ENCODE results near the gene FN1.

The FN1 gene

DNA sequence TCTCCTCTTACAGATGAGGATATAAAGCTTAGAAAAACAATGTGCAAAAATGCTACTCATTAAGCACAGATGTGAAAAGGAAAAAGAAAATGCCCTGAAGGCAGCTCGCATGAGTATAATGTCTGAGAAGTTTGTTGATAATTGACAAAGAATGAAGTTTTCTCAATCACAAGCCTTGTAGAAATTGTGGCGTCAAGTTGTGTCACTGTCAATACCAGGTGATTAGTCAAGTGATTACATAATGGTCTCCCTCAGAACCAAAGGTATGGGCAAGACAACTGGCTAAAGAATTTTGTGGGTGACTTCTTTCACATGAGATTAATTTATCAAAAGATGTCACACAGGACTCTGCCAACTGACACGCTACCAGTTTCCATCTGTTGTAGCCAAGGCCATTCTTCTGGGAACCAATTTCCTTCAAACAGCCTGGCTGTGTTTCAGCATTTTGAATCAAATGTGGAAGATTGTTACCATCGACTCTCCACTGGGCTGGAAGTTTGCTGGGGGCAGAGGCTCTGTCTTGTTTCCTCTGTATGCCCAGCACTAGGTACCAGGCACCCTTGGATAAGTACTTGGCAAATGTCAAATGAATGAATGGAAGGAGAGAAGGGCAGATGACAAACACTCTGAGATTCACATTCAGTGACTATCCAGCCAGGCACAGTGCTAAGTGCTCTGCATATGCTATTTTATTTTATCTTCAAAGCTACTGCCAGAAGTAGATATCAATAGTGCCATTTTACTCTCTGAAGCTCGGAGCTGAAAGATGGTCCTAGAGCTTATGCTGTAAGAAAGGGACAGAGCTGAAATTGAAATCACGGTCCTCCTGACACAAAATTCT, 5.9 kb upstream of the FN1 start:
- no peak for DNase-seq

DNA sequence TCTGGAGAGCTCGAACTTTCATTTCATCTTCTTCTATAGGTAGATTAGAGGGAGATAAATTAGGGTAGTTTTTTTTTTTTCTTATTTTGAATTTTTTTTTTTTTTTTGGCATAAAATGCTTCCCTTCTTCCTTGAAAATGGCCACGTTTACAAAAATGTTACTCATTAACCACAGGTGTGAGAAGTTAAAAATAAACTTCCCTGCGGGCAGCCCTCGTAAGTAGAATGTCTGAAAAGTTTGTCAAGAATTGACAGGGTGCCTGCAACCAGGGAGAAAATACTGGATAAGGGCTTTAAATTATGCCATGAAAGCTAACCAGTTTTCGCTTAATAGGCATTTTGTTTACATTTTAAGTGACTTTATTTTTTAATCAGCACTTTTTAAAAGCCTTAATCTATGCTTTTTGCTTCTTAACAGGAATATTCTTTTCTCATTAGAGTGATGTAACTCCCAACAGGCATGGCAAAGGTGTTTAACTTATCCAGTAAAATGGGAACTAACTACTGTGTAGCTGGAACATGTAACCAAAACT, 4.2 kb upstream of the FN1 start:
- no peak for DNase-seq

DNA sequence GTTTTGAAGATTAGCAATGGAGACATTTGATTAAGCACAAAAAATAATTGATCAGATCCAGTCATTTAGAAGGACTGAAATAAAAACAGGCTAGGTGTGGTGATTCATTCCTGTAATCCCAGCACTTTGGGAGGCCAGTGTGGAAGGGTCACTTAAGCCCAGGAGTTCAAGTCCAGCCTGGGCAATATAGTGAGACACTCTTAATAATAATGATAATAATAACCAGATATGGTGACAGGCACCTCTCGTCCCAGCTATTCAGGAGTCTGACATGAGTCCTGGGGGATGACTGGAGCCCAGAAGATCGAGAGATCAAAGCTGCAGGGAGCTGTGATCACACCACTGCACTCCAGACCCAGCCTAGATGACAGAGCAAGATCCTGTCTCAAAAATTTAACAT, 3.5 kb upstream of the FN1 start:
- DNase-seq = no peak

DNA sequence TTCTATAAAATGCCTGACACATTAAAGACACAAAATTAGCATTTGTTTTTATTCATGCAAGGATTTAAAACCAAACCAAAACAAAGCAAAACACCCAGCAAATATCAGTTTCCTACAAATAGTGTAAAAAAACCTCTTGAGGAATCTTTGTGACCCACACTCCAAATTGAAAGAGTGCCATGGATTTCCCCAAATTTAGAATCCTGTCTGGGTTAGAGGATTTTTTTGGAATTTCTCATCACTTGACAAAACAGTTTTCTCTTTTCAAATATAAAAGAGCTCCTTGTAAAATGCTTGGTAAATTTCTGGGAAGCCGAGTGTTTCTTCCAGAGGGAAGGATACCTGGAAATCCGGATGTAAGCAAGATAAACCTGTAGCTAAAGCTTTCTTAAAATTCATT, 1.7 kb upstream of the FN1 start:
- no peak for DNase-seq

DNA sequence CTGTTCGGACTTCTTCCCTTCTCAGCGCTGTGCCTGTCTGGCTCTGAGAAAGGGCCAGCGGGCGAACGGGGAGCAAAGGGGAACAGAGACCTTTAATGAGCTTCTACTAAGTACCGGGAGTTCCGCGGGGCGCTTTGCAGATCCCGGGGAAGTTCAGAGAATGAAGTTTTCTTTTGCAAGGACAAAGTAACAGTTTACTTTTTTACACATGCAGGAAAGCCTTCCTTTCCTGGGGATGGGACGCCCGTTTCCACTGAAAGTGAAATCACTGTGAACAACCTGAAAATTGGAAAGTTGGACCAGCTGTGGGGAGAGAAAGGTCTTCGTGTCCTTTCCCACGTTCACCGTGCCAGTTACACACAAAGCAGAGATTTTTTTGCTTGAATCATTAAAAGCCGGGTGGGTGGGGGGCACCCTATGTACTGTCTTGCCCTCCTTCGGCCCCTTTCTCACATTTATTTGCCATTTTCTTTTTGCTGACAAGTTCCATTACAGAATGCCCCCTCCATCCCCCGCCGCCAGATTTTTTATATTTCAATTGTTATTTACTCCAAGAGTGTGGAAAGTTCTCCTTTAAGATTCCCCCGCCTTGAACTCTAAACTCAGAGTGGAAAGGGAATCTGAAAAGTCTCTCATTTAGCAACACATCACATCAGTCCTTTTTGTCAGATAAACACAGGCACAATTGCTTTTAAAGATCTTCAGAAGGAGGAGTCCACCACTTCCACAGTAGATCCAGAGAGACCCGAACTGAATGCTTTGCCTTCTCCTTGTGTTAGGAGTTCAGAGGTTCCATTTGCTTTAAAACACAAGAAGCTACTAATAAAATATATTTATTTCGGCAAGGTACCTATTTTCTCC, 1.1 kb upstream of the FN1 start:
- DNase-seq = peak; percentile 48

DNA sequence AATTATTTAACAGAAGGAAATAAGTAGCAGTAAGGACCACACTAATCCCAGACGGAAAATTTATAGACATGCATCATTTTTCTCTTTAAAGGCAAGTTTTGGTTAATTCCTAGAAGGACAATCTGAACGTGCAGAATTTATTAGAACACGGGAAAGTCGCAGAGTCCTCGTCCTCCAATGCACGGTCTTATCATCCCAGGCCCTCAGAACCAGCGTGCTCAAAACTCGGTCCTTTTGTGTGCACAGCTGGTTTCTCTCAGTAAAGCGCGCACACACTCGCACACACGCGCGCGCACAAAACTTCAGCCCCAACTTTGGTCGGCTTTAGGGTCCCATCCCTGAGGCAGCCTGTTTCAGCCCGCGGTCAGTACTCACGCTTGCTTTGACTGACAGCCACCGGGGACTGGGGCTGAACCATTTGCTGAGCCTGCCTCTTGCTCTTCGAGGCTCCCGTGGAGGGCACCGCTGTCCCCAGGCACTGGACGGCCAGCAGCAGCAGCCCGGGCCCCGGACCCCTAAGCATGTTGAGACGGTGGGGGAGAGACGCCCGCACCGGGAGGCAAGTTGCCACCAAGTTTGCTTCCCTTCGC, 493 bp downstream of the FN1 start:
- DNase-seq = peak; percentile 20

DNA sequence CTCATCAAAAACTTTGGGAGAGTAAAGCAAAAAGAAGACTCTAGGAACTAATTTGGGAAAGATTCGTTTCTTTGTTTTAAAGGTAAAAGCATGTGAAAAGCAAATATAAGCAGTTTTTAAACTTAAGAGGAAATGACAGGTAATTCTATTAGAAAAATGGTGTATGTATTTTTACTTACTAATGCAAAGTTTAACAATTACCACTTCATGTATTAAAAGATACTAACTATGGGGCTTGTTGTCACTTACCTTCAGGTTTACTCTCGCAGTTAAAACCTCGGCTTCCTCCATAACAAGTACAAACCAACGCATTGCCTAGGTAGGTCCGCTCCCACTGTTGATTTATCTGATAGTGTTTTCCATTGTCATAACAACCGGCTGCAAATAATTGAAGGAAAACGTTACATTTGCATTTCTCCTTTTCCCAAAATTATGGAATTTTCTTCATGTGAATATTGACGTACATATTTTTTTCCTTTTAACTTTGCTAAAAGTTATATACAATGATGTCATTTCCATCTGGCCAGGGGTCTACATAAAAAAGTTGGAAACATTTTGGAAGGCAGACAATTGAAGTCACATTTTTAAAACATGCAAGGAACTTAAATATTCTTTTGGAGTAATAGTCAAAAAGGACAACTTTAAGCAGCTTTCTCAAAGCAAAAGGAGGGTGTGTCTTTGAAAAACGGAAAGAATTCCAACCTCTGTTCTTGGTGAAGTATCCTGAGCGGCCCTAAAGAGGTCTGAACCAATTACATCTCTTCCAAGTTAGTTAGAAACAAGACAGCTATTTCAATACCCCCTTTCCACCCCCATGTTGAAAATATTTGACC, 1.2 kb downstream of the FN1 start:
- DNase-seq = no peak

DNA sequence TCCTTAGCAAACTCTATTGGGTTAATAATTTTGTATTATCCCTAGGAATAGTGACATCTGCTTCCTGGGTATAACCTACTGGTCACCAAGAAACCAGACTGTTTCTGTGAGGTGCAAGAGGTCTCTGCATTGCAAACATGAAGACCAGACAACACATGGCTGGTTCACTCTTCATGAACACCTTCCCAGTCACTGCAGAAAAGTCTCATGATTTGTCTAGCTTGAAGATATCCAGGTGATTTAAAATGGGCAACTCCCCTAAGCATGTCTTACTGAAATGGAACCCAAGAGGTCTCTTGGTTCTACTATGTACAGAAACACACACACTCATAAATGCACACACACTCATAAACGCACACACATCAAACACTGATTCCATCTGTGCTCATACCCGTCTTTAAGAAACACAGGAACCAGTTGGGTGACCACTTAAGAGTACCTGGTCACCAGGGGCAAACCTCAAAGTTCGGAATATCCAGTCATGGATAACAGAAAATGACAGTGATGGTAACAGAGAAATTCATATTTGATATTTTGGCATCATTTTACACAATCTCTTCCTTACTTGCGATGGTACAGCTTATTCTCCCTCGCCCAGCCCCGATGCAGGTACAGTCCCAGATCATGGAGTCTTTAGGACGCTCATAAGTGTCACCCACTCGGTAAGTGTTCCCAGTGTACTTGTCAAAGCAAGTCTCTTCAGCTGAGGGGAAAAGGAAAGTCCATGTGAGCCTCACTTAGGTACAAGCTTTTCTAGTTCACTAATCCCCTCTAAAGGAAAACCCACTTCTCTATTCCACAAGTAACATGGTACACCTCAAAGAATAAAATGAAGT, 2.9 kb downstream of the FN1 start:
- DNase-seq = no peak

DNA sequence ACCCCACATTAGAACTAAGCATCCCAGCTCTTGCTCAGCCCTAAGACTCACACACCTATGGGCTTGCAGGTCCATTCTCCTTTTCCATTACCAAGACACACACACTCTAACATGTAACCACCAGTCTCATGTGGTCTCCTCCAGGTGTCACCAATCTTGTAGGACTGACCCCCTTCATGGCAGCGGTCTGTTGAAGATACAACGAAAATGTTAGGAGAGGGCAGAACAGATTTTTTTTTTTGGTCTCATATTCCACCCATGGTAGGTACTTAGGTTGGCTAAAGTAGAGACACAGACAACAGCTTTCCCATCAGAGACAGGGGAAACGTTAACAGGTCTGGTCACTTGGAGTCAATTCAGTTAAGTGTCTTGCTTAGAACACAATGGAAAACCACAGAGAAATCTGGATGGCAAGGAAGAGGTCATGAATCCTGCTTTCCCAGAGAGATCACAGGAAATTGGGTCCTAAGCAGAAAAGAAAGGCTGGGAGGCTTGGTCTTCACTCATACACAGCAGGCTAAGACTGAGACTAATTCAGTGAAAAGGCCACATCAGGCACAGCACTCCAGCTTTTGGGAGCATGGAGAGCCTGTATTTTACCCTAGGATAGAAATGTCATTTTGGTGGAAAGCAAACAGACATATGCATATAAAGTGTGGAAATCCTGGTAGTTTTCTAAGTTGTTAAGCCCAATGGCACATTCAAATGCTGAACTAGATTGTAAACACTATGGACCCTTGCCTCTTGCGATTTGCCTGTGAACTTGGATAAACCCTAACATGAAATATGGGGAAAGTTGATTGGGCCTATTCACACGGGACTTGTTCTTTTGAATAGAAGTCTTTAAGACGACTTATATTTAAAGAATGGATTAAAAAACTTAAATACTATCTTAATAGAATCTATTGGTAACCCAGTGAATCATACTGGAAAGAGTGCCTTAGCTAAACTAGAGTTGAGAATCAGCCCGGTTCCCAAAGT, 3.8 kb downstream of the FN1 start:
- no peak for DNase-seq

DNA sequence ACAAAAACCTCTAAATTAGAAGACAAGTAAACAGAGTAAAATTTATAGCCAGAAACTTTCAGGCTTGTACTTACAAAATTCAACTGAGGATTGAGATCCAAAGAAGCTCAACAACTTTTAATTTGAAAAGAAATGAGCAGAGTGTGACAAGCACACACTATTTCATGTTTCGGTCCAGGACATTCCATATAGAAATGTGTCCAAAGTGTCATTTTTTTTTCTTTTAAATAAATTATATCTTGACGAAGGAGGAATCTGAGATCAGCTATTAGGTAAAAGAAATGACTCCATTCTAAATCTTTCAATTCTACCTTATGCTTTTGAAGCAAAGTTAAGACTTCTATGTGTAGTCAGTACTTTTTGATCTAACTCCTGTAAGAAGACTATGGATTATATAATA, 4.6 kb downstream of the FN1 start:
- DNase-seq = no peak

DNA sequence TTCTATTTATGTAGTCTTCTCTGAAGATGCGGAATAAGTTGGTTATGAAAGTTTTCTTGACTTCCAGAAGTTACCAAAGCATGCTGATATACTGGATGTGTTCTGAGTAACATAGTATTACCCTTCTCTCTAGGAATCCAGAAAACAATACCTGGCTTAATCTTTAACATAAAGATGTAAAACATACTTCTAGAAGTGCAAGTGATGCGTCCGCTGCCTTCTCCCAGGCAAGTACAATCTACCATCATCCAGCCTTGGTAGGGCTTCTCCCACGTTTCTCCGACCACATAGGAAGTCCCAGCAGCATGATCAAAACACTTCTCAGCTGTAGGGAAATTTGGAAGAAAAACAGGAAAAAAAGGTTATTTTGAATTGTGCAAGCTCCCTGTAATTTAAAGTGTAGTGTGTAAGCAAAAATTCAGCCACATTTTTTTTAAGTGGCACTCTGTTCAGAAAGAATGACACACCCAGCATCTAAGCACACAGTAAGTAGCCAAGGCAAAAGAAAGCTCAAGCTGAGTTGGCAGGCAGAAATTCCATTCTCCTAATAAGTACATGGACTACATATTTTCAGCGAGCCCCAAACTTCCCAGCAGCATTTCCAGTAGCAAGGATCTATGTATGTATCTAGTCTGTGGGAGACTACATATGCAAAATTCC, 5.2 kb downstream of the FN1 start:
- DNase-seq = no peak

DNA sequence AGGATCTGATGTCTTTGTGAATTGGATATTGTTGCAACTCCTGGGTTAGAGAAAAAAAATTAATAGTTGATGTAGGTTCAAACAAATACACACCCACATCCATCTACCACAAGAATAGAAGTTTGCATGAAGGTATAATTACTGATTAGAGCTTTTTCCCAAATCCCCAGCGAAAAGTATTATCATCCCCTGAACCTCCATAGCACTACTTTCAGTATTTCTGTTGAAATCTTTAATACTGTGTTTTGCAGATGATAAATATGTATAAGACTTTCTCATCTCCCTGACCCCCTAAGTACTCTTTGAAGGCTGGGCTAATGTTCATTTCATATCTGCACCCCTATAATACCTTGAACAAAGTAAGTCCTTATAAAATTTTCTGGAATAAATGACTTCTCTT, 6.4 kb downstream of the FN1 start:
- no peak for DNase-seq

DNA sequence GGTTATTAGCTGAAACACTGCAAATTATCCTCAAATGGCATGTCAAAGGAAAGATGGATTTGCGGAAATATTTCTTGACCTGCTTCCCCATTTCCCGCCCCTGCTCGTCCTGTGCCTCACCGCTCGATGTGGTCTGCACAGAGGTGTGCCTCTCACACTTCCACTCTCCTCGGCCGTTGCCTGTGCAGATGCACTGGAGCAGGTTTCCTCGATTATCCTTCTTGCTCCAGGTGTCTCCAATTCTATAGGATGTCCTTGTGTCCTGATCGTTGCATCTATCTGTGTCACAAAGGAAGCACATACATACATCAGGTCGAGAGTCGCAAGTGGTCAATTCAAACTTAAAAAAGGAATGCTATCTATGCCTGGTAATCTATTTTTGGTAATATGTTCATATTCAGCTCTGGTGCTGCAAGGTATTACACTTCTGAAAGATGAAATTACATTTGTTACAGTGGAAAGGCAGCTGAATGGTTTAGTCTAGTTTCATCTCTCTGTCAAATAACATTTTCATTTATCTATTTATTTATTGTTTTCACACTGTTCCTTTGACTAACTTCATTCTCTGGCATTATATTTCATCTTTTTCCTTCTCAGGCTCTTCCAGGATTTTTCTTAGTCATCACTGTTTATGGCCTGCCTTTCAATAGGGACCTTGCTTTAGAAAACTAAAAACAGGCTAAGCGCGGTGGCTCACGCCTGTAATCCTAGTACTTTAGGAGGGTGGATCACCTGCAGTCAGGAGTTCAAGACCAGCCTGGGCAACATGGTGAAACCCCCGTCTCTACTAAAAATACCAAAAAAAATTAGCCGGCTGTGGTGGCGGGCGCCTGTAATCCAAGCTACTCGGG, 7.6 kb downstream of the FN1 start:
- no peak for DNase-seq

DNA sequence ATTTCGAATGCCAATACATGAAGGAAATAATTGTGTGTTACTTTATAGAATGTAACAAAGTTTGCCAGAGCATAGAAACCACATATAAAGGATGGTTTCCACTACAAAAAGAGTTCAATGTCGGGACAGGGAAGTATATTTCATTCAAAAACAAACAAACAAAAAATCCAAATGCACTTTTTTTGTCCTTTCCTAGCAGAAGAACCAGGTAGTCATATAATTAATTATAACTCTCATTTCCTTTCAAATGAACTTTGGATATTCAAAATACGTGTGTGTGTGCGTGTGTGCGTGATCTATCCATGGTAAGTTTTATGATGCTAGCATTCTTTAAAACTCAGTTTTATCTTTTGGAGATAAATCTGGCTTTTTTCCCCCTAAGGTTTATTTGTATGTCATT, 8.3 kb downstream of the FN1 start:
- no peak for DNase-seq

DNA sequence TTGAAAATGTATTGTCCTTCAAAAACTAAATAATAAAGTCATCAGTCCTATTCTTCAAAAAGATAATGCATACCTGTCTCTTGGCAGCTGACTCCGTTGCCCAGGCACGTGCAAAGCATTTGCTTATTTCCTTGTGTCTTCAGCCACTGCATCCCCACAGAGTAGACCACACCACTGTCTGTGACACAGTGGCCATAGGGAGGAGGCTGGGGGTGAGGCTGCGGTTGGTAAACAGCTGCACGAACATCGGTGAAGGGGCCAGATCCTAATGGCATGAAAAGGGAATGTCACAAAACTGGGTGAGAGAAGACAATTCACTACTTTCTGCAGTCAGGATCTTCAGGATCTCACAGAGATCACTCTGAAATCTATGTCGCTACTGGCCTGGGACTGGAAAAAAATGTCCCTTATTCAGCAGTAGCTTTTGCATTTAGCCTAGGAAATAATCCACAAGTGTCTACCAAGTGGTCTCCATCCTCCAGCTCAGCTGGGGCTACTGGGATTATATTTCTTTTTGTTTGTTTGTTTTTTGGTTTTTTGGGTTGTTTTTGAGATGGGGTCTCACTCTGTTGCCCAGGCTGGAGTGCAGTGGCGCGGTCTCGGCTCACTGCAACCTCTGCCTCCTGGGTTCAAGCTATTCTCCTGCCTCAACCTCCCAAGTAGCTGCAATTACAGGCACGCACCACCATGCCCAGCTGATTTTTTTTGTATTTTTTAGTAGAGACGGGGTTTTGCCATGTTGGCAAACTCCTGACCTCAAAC, 10.7 kb downstream of the FN1 start:
- DNase-seq = no peak

DNA sequence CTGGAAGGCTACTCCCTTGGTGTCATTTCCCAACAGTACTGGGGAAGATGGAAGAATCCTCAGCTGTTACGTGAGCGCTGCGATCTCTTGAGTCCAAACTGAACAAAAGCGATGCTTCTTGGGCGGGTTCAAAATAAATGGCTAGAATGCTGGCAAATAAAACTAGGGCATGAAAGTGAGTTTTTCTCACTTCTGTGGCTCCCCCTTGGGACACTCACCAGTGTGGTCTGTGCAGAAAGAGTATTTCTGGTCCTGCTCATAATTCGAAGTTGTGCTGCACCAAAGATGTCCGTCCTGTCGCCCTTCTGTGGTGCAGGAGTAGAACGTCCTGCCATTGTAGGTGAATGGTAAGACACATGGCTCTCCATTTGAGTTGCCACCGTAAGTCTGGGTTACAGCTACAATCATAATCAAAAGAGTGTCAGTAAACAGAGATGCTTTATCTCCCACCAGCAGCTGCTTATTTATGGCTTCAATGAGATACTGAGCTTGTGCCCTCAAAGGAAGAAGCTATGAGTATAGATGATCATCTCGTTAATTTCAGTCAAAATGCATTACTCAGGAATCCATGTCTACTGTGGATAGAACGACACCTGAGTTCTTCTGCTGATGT, 11.8 kb downstream of the FN1 start:
- DNase-seq = no peak

DNA sequence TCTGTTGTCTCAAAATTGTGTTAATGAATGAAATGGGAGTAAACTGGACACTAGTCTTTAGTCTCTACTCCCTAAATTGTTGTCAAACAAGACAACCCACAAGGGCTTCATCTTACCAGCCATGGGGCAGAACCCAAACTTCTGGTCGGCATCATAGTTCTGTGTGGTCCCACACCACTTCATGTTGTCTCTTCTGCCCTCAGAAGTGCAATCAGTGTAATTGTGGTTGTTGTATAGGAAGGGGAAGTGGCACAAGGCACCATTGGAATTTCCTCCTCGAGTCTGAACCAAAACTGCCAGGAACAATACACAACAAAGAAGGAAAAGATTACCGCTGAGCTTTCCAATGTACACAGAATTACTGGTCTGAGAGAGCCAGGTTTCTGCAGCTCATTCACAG, 12.6 kb downstream of the FN1 start:
- no peak for DNase-seq

DNA sequence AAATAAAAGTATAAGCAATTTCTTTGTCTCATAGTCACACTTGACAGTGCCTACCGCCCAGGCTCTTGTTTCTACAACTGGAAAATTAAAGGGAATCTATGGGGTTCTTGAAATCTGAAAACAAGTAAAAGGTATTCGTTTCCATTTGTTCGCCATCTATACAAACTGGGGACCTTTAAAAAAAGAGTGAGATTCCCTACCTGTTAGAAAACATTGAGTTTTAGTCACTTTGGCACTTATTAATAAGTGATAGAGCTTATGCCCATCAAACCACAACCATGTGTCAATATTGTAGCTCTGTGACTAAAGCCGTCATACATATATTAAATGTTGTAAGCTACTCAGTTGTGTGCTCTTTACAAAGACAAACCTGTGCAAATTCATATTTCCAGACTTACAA, 13.2 kb downstream of the FN1 start:
- DNase-seq = no peak

All from inflammatory macrophage treated with lipopolysaccharide for 4 hours (primary cell).